ENCODE data around the gene ZNF366. TPM values are rescaled to one million over a fixed set of nuclear protein-coding genes. Genes with fewer than 3 reads are reported as not detected.
A peak's percentile ranks its signal among the peaks of the same experiment; 100 is the strongest.

The ZNF366 gene
- total RNA-seq, 1 donor: not detected

DNA sequence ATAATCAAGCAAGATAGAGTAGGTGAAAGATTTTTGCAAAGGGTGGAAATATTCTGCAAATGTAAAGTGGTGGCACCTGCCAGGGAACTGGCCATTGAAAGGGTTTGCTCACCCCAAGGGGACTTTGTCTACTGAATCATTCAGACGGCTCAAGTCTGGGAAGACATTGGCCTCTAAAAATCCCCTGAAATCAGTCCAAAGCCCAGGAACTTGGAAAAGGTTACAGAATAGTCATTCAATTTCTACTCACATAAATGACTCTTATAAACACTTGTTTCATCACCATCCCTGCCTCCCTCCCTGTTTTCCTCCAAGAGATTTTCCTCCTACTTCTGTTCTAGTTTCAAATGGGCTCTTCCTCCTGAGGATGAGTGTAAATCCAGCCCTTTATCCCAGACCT, 28.5 kb downstream of the ZNF366 start:
- peak; percentile 78 for DNase-seq (ENCODE audit: low read depth)
- H3K4me3 ChIP-seq (ENCODE audit: low read depth, low read length): no peak overlapping the region
- TF ChIP-seq, protein P1, sequence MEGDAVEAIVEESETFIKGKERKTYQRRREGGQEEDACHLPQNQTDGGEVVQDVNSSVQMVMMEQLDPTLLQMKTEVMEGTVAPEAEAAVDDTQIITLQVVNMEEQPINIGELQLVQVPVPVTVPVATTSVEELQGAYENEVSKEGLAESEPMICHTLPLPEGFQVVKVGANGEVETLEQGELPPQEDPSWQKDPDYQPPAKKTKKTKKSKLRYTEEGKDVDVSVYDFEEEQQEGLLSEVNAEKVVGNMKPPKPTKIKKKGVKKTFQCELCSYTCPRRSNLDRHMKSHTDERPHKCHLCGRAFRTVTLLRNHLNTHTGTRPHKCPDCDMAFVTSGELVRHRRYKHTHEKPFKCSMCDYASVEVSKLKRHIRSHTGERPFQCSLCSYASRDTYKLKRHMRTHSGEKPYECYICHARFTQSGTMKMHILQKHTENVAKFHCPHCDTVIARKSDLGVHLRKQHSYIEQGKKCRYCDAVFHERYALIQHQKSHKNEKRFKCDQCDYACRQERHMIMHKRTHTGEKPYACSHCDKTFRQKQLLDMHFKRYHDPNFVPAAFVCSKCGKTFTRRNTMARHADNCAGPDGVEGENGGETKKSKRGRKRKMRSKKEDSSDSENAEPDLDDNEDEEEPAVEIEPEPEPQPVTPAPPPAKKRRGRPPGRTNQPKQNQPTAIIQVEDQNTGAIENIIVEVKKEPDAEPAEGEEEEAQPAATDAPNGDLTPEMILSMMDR (IDR thresholded peaks at IDR 0.05; ENCODE audit: insufficient read depth, low read length): no peak

DNA sequence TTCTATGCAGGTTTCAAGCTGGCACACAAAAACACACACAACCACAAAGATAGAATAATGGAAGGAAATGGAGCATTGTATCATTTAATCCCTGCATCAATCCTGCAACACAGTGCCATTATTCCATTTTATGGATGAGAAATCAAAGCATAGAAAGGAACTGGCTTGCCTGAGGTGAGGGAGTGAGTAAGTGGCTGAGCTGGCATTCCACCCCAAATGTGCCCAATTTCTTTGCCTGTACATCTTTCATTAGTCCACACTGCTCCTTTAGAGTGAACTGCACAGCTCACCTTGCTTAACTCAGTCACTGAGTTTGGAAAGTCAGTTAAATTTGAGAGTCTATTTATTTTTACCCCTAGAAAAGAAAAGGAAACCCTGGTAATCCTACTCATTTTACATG, 28.9 kb downstream of the ZNF366 start:
- no peak overlapping the region for H3K4me3 ChIP-seq (ENCODE audit: low read depth, low read length)
- no peak for DNase-seq (ENCODE audit: low read depth)
- TF ChIP-seq, protein P1 (IDR thresholded peaks at IDR 0.05; ENCODE audit: insufficient read depth, low read length): no peak

DNA sequence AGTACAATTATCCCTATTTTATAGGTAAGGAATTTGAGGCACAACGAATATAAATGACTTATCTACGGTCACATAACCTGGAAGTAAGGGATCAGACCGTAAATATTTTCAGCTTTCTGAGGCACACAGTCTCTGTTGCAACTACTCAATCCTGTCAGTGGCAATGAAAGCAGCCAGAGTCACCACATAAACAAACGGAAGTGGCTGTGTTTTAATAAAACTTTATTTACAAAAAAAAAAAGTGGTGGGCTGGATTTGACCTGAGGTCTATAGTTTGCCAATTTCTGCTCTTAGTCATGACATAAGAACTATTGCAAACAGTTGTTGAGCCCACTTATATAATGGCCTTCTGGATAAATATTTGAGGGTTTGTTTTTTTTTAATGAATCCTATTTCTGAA, 29.6 kb downstream of the ZNF366 start:
- H3K4me3 ChIP-seq (ENCODE audit: low read depth, low read length): no peak overlapping the region
- DNase-seq (ENCODE audit: low read depth): no peak
- TF ChIP-seq, protein P1 (IDR thresholded peaks at IDR 0.05; ENCODE audit: insufficient read depth, low read length): no peak

DNA sequence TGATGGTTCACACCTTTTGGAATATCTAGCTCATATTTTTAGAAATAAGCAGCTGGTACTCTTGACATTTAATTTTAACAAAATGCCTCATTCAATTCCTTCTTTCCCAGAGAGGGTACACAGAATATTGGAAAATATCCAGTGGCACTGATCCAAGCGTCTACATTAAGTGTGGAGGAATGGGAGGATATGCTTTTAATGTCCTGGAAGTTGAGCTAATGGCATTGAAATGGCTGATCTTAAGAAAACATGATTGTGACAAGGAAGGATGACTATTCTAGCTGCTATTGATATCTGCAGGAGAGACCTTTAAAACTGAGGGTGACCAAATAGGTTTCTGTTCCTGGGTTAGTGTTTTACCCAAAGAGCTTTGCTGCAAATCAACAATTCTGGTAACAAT, 30.0 kb downstream of the ZNF366 start:
- TF ChIP-seq, protein P1 (IDR thresholded peaks at IDR 0.05; ENCODE audit: insufficient read depth, low read length): no peak
- no peak overlapping the region for H3K4me3 ChIP-seq (ENCODE audit: low read depth, low read length)
- no peak for DNase-seq (ENCODE audit: low read depth)

DNA sequence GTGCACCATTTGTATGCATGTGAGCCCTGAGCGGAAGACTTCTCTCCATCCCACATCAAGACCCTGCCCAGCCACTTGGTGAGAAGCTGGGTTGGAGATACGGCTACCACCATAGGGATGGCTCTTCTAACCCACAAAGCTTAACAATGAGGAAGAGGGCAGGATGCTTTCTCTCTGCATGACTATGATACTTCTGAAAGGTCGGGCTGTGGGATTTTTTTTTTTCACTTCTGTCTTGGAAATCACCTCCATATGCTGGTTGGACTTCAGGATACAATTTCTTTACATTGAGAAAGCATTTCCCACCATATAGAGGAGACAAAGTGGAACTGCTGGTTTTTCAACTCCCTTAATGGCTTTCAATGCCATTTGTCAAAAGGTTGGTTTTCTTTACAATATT, 30.5 kb downstream of the ZNF366 start:
- TF ChIP-seq, protein P1 (IDR thresholded peaks at IDR 0.05; ENCODE audit: insufficient read depth, low read length): no peak
- no peak overlapping the region for H3K4me3 ChIP-seq (ENCODE audit: low read depth, low read length)
- no peak for DNase-seq (ENCODE audit: low read depth)

DNA sequence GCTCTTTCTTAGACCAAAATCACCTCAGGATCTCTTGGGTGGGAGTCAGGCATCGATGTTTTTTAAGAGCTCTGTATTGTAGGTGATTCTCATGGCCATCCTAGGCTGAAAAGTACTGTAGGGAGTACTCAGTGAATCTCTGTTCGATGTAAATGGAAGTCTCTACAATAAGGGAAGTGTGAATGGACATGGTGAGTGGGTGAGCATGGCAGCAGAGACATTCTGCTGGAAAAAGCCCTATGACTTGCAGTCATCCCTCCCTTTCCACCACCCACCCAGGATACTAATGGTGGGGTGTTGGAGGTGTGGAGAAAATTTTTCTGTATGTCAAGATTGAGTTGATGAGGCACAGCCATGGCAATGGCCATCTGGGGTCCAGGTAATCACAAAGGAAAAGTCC, 30.9 kb downstream of the ZNF366 start:
- TF ChIP-seq, protein P1 (IDR thresholded peaks at IDR 0.05; ENCODE audit: insufficient read depth, low read length): no peak
- DNase-seq (ENCODE audit: low read depth): no peak
- H3K4me3 ChIP-seq (ENCODE audit: low read depth, low read length): no peak overlapping the region

DNA sequence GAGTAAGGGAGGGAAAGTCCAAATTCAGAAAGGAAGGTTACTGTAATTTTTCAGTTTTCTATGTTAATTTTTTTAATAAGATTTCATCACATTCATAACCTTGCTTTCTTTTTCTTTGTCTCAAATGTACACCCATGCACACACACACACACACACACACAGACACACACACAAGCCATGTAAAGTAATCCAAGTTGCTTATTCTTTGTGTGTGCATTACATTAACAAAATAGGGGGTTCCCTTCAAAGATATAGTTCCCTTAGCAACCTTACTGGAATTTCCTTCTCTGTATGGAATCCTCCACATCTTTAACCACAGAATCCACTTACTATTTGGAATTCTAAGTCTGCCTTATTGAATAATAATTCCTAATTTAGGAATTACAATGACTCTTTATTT, 32.7 kb downstream of the ZNF366 start:
- H3K4me3 ChIP-seq (ENCODE audit: low read depth, low read length): no peak overlapping the region
- peak; percentile 42 for DNase-seq (ENCODE audit: low read depth)
- TF ChIP-seq, protein P1 (IDR thresholded peaks at IDR 0.05; ENCODE audit: insufficient read depth, low read length): no peak

Data from fibroblast of the aortic adventitia (primary cell).